ENCODE measurements around the gene KATNB1. TPM values are rescaled to one million over a fixed set of nuclear protein-coding genes. Genes with fewer than 3 reads are reported as not detected.

Gene KATNB1
- polyA plus RNA-seq, 3 donors = 16.9 to 35.6 (median 17.7) TPM

GRCh38 chr16:57699899-57700298, 35.7 kb upstream of the KATNB1 start:
- no peaks in the 10 kb centered on the region for H3K9me3 ChIP-seq (replicated peaks in 1 of 2; ENCODE audit: control insufficient read depth in 1 of 2, insufficient read depth in 1 of 2, low read length in 2 of 2)
- Mint-ChIP-seq H3K4me1 (peaks cover 7% of the 10 kb centered on the region), H3K9me3 (peaks cover 0 to 3% (median 0%) of the 10 kb centered on the region in 7 donors), H3K27me3 (ENCODE audit: low read depth in 3 of 3) (peaks cover 0 to 2% (median 1%) of the 10 kb centered on the region in 3 donors), H3K27ac (no peak overlapping the region), H3K4me3 (no peak overlapping the region), H3K36me3 (no peaks in the 10 kb centered on the region)
- no peak for TF ChIP-seq CTCF (IDR thresholded peaks at IDR 0.05)
- H3K4me3 ChIP-seq (replicated peaks in 1 of 3; ENCODE audit: low read depth in 2 of 3, low read length in 3 of 3) = no peak overlapping the region
- no peak for DNase-seq
- no peak overlapping the region for H2AFZ ChIP-seq (ENCODE audit: insufficient read depth, low read depth, low read length, poor library complexity, severe bottlenecking)
- H3K4me1 ChIP-seq (ENCODE audit: control insufficient read depth in 1 of 2, insufficient read depth in 2 of 2, low read length in 2 of 2) = peaks cover 8 to 9% of the 10 kb centered on the region in 2 donors
- H3K79me2 ChIP-seq (ENCODE audit: insufficient read depth, low read length) = no peaks in the 10 kb centered on the region
- H3K9ac ChIP-seq (ENCODE audit: insufficient read depth, low read length, poor library complexity, severe bottlenecking) = no peak overlapping the region
- WGBS (ENCODE audit: insufficient coverage) = 100% methylated on average over 4 of the region's 7 CpGs
- intact Hi-C loops (cut with micrococcal nuclease) = loop anchor here (5.0 kb wide), 2 partner anchors 32 to 38 kb away; no protein-coding TSS in a partner anchor
- no peak overlapping the region for H3K4me2 ChIP-seq (replicated peaks; ENCODE audit: extremely low read depth, low read length, poor library complexity, severe bottlenecking)
- H4K20me1 ChIP-seq (ENCODE audit: insufficient read depth, low read length) = no peaks in the 10 kb centered on the region
- no peaks in the 10 kb centered on the region for H3K27me3 ChIP-seq (ENCODE audit: control insufficient read depth in 2 of 2, insufficient read depth in 2 of 2, low read length in 2 of 2)
- H3K36me3 ChIP-seq (replicated peaks in 1 of 2; ENCODE audit: control insufficient read depth in 1 of 2, insufficient read depth in 2 of 2, low read length in 2 of 2) = no peaks in the 10 kb centered on the region
- H3K27ac ChIP-seq (ENCODE audit: low read depth in 1 of 2, low read length in 2 of 2) = no peak overlapping the region

- no peak for TF ChIP-seq CTCF (IDR thresholded peaks at IDR 0.05)
- Mint-ChIP-seq H3K36me3 (no peaks in the 10 kb centered on the region), H3K4me1 (no peaks in the 10 kb centered on the region), H3K4me3 (no peak overlapping the region), H3K27me3 (ENCODE audit: low read depth in 3 of 3) (peaks cover 0 to 2% (median 1%) of the 10 kb centered on the region in 3 donors), H3K9me3 (peaks cover 0 to 3% (median 0%) of the 10 kb centered on the region in 7 donors), H3K27ac (peak overlapping the region in 1 of 7 donors; percentile 7)
- Histone ChIP-seq H3K4me3 (replicated peaks in 1 of 3; ENCODE audit: low read depth in 2 of 3, low read length in 3 of 3) (no peak overlapping the region), H3K79me2 (ENCODE audit: insufficient read depth, low read length) (no peaks in the 10 kb centered on the region), H3K36me3 (replicated peaks in 1 of 2; ENCODE audit: control insufficient read depth in 1 of 2, insufficient read depth in 2 of 2, low read length in 2 of 2) (no peaks in the 10 kb centered on the region), H4K20me1 (ENCODE audit: insufficient read depth, low read length) (no peaks in the 10 kb centered on the region), H3K9me3 (replicated peaks in 1 of 2; ENCODE audit: control insufficient read depth in 1 of 2, insufficient read depth in 1 of 2, low read length in 2 of 2) (no peaks in the 10 kb centered on the region), H2AFZ (ENCODE audit: insufficient read depth, low read depth, low read length, poor library complexity, severe bottlenecking) (no peak overlapping the region), H3K27ac (ENCODE audit: low read depth in 1 of 2, low read length in 2 of 2) (no peak overlapping the region), H3K27me3 (ENCODE audit: control insufficient read depth in 2 of 2, insufficient read depth in 2 of 2, low read length in 2 of 2) (no peaks in the 10 kb centered on the region), H3K9ac (ENCODE audit: insufficient read depth, low read length, poor library complexity, severe bottlenecking) (no peak overlapping the region), H3K4me2 (replicated peaks; ENCODE audit: extremely low read depth, low read length, poor library complexity, severe bottlenecking) (no peak overlapping the region), H3K4me1 (ENCODE audit: control insufficient read depth in 1 of 2, insufficient read depth in 2 of 2, low read length in 2 of 2) (no peaks in the 10 kb centered on the region)
- no peak for DNase-seq
- intact Hi-C loops (cut with micrococcal nuclease) = no loop called here
- 74% methylated on average over 4 of the region's 10 CpGs for WGBS (ENCODE audit: insufficient coverage)
Observed at GRCh38 chr16:57700781-57701551, 34.6 kb upstream of the KATNB1 start.

Data from CD14-positive monocyte (primary cell).